ENCODE data around the gene NADSYN1. TPM values are rescaled to one million over a fixed set of nuclear protein-coding genes. Genes with fewer than 3 reads are reported as not detected.

NADSYN1 gene
- total and polyA plus RNA-seq, 2 experiments from 2014 or later = 35.6 to 54.9 TPM

GRCh38 chr11:71476031-71476430 is 23.0 kb downstream of the NADSYN1 start (continued):
- TF ChIP-seq REST (IDR thresholded peaks at IDR 0.05; ENCODE audit: unreplicated experiment) (no peak), JUNB (IDR thresholded peaks at IDR 0.05; ENCODE audit: unreplicated experiment) (no peak), EZH2 (IDR thresholded peaks at IDR 0.05; ENCODE audit: low read depth, unreplicated experiment) (no peak), EZH2phosphoT487 (IDR thresholded peaks at IDR 0.05; ENCODE audit: unreplicated experiment) (no peak), CTCF (conservative IDR thresholded peaks at IDR 0.05; ENCODE audit: low read depth in 2 of 2) (no peak)

- Mint-ChIP-seq H3K27ac (no peak overlapping the region), H3K9me3 (no peaks in the 10 kb centered on the region), H3K27me3 (ENCODE audit: insufficient read depth, low read depth, poor library complexity) (peaks cover 2% of the 10 kb centered on the region), H3K4me1 (peaks cover 12% of the 10 kb centered on the region), H3K36me3 (ENCODE audit: low read depth) (peaks cover 53% of the 10 kb centered on the region), H3K4me3 (no peak overlapping the region)
- no peak overlapping the region for H3K4me3 ChIP-seq
- H3K9me2 ChIP-seq (ENCODE audit: insufficient read depth) = no peaks in the 10 kb centered on the region
- no peak overlapping the region for H3K27ac ChIP-seq (ENCODE audit: low read depth)
- H3K4me1 ChIP-seq (ENCODE audit: insufficient read depth) = no peaks in the 10 kb centered on the region
- H3K36me3 ChIP-seq (ENCODE audit: insufficient read depth) = peaks cover 5% of the 10 kb centered on the region
- H2AFZ ChIP-seq = no peak overlapping the region
- H3K4me2 ChIP-seq = no peak overlapping the region
- H3K79me2 ChIP-seq (replicated peaks; ENCODE audit: insufficient read depth) = no peaks in the 10 kb centered on the region
- H4K20me1 ChIP-seq (replicated peaks; ENCODE audit: insufficient read depth) = no peaks in the 10 kb centered on the region
- H3F3A ChIP-seq (replicated peaks; ENCODE audit: low read depth) = no peaks in the 10 kb centered on the region
- ATAC-seq (peak; percentile 10; the same call in 1 of the 3 replicates), DNase-seq (ENCODE audit: low spot score) (no peak)
- no peaks in the 10 kb centered on the region for H3K27me3 ChIP-seq (ENCODE audit: insufficient read depth)
- TF ChIP-seq CTCF (conservative IDR thresholded peaks at IDR 0.05; ENCODE audit: low read depth in 2 of 2) = no peak
- no peak for TF ChIP-seq ETS1 (IDR thresholded peaks at IDR 0.05)
- TF ChIP-seq ZNF114 (CRISPR knock-in tag; IDR thresholded peaks at IDR 0.05) = no peak
- TF ChIP-seq EZH2 (IDR thresholded peaks at IDR 0.05; ENCODE audit: low read depth, unreplicated experiment) = no peak
- TF ChIP-seq NANOG (IDR thresholded peaks at IDR 0.05; ENCODE audit: borderline replicate concordance) = no peak
- no peak for TF ChIP-seq REST (IDR thresholded peaks at IDR 0.05; ENCODE audit: unreplicated experiment)
Observed at GRCh38 chr11:71476926-71477640, 24.1 kb downstream of the NADSYN1 start.

All from GM23338 (cell line).